ENCODE measurements around the gene DHTKD1.
"Not testable (repeated sequence)": the region's sequence is repeated elsewhere in the genome, so short reads cannot be mapped to it uniquely, and the experiment has no call there.

Gene DHTKD1

GRCh38 chr10:12081879-12082557, 13.3 kb downstream of the DHTKD1 start:
- intact Hi-C loops (cut with micrococcal nuclease): loop anchor here (5.0 kb wide), 1 partner anchor 40 kb away; the partner anchor contains the start of gene UPF2
- Mint-ChIP-seq H3K9me3 (no peaks in the 10 kb centered on the region), H3K4me1 (ENCODE audit: low read depth) (peaks cover 40% of the 10 kb centered on the region), H3K4me3 (no peak overlapping the region), H3K27ac (no peak overlapping the region), H3K36me3 (ENCODE audit: low read depth) (peaks cover 56% of the 10 kb centered on the region), H3K27me3 (no peaks in the 10 kb centered on the region)

DNA sequence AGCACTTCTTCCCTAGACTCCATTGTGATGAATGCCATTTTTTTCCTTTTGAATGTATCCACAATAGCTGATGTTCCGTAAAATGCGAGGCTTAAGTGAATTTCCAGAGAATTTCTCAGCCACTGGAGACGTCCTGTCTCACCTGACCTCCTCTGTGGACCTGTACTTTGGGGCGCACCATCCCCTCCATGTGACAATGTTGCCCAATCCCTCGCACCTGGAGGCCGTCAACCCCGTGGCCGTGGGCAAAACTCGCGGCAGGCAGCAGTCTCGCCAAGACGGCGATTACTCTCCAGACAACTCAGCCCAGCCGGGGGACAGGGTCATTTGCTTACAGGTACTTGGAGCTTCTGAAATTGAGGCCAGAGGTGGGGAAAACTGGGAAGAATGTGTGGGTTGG, 20.2 kb downstream of the DHTKD1 start:
- Mint-ChIP-seq H3K4me3 (no peak overlapping the region), H3K4me1 (ENCODE audit: low read depth) (peaks cover 33% of the 10 kb centered on the region), H3K36me3 (ENCODE audit: low read depth) (peaks cover 63% of the 10 kb centered on the region), H3K27ac (no peak overlapping the region), H3K9me3 (peaks cover 8% of the 10 kb centered on the region), H3K27me3 (no peaks in the 10 kb centered on the region)
- intact Hi-C loops (cut with micrococcal nuclease): no loop called here

- Mint-ChIP-seq H3K27me3 (no peaks in the 10 kb centered on the region), H3K27ac (peak overlapping the region; percentile 51), H3K4me3 (no peak overlapping the region), H3K36me3 (ENCODE audit: low read depth) (peaks cover 67% of the 10 kb centered on the region), H3K4me1 (ENCODE audit: low read depth) (peaks cover 28% of the 10 kb centered on the region), H3K9me3 (peaks cover 8% of the 10 kb centered on the region)
- intact Hi-C loops (cut with micrococcal nuclease): no loop called here
Observed at GRCh38 chr10:12091421-12091820, 22.7 kb downstream of the DHTKD1 start.

DNA sequence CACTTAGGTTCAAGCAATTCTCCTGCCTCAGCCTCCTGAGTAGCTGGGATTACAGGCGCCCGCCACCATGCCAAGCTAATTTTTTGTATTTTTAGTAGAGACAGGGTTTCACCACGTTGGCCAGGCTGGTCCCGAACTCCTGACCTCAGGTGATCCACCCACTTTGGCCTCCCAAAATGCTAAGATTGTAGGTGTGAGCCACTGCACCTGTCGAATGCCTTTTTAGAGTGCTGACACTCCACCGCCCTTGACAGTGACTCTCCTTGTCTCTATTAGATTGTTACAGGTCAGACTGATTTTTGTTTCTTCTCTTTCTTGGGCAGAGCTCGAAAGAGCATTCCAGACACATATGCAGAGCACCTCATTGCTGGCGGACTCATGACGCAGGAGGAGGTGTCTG, 28.6 kb downstream of the DHTKD1 start:
- intact Hi-C loops (cut with micrococcal nuclease); H3K4me3 Mint-ChIP-seq; H3K27me3 Mint-ChIP-seq; H3K9me3 Mint-ChIP-seq: not testable (repeated sequence)
- Mint-ChIP-seq H3K4me1 (ENCODE audit: low read depth) (peaks cover 28% of the 10 kb centered on the region), H3K36me3 (ENCODE audit: low read depth) (peaks cover 65% of the 10 kb centered on the region), H3K27ac (peak overlapping the region; percentile 41)

DNA sequence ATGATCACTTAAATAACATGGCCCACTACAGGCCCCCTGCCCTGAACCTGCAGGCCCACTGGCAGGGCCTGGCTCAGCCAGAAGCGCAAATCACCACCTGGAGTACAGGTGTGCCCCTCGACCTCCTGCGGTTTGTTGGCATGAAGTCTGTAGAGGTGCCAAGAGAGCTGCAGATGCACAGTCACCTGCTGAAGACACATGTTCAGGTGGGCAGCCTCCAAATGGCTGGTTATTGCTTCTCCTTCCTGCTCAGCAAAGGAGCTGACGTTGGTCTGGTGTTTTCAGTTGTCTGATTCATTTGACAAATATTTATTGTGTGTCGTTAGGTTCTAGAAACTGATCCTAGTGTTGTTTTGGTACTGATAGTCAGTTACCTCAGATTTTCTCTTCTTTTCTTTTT, 29.0 kb downstream of the DHTKD1 start:
- no peaks in the 10 kb centered on the region for H3K27me3 Mint-ChIP-seq
- no peak overlapping the region for H3K4me3 Mint-ChIP-seq
- peaks cover 62% of the 10 kb centered on the region for H3K36me3 Mint-ChIP-seq (ENCODE audit: low read depth)
- no peaks in the 10 kb centered on the region for H3K9me3 Mint-ChIP-seq
- intact Hi-C loops (cut with micrococcal nuclease): no loop called here
- peaks cover 28% of the 10 kb centered on the region for H3K4me1 Mint-ChIP-seq (ENCODE audit: low read depth)
- H3K27ac Mint-ChIP-seq: peak overlapping the region; percentile 41

DNA sequence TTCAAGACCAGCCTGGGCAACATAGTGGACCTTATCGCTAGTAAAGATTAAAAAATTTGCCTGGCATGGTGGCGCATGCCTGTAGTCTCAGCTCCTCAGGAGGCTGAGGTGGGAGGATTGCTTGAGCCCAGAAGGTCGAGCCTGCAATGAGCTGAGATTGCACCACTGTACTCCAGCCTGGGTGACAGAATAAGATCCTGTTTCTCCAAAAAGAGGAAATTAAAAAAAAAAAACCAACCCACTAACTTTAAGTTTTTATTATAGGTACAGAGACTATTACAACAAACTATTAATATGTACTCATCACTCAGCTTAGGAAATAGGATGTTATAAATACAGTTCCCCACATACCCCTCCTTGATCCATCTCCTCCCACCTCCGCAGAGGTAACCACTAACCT, 30.2 kb downstream of the DHTKD1 start:
- no peaks in the 10 kb centered on the region for H3K9me3 Mint-ChIP-seq
- intact Hi-C loops (cut with micrococcal nuclease): no loop called here
- H3K27me3 Mint-ChIP-seq: no peaks in the 10 kb centered on the region
- peaks cover 62% of the 10 kb centered on the region for H3K36me3 Mint-ChIP-seq (ENCODE audit: low read depth)
- H3K27ac Mint-ChIP-seq: peak overlapping the region; percentile 95
- no peak overlapping the region for H3K4me3 Mint-ChIP-seq
- peaks cover 39% of the 10 kb centered on the region for H3K4me1 Mint-ChIP-seq (ENCODE audit: low read depth)

DNA sequence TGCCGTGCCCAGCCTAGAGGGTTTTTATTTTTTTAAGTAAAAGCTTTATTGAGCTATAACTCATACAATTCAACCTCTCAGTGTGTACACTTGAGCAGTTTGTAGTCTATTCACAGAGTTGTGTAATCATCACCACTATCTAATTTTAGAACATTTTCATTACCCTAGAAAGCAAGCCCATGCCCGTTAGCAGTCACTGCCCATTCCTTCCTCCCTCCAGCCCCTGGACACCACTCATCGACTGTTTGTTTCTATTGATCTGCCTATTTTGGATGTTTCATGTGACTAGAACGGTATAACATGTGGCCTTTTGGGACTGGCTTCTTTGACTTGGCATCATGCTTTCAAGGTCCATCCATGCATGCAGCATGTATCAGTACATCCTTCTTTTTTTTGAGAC, 35.0 kb downstream of the DHTKD1 start:
- Mint-ChIP-seq H3K9me3 (no peaks in the 10 kb centered on the region), H3K27me3 (no peaks in the 10 kb centered on the region), H3K4me3 (peak overlapping the region; percentile 6), H3K4me1 (ENCODE audit: low read depth) (peaks cover 37% of the 10 kb centered on the region), H3K27ac (no peak overlapping the region), H3K36me3 (ENCODE audit: low read depth) (peaks cover 84% of the 10 kb centered on the region)
- intact Hi-C loops (cut with micrococcal nuclease): no loop called here

GRCh38 chr10:12107781-12108180, 39.0 kb downstream of the DHTKD1 start:
- Mint-ChIP-seq H3K4me1 (ENCODE audit: low read depth) (peaks cover 41% of the 10 kb centered on the region), H3K36me3 (ENCODE audit: low read depth) (peaks cover 81% of the 10 kb centered on the region), H3K27me3 (no peaks in the 10 kb centered on the region), H3K4me3 (no peak overlapping the region), H3K9me3 (no peaks in the 10 kb centered on the region), H3K27ac (no peak overlapping the region)
- intact Hi-C loops (cut with micrococcal nuclease): no loop called here

GRCh38 chr10:12109286-12109685, 40.5 kb downstream of the DHTKD1 start:
- intact Hi-C loops (cut with micrococcal nuclease): no loop called here
- H3K36me3 Mint-ChIP-seq (ENCODE audit: low read depth): peaks cover 71% of the 10 kb centered on the region
- no peaks in the 10 kb centered on the region for H3K9me3 Mint-ChIP-seq
- no peak overlapping the region for H3K27ac Mint-ChIP-seq
- no peak overlapping the region for H3K4me3 Mint-ChIP-seq
- H3K27me3 Mint-ChIP-seq: no peaks in the 10 kb centered on the region
- peaks cover 33% of the 10 kb centered on the region for H3K4me1 Mint-ChIP-seq (ENCODE audit: low read depth)

DNA sequence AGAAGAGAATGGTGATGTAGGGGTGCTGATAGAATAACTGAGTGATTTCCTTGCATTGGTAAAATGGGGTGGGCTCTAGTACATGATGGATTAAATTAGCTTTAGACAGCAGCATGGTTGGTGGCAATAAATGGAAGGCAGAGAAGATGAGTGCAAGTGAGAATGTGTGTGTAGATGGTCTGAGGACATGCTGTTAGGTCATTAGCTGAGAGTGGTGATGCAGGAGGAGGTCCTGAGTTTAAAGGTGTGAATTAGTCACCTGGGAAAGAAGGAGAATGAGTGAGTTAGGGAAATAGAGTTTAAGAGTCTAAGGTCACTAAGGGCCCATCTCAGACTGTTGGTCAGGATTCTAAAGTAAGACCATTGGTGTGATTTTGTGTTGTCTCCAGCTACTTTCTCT, 42.8 kb downstream of the DHTKD1 start:
- peaks cover 27% of the 10 kb centered on the region for H3K4me1 Mint-ChIP-seq (ENCODE audit: low read depth)
- no peaks in the 10 kb centered on the region for H3K27me3 Mint-ChIP-seq
- peaks cover 71% of the 10 kb centered on the region for H3K36me3 Mint-ChIP-seq (ENCODE audit: low read depth)
- intact Hi-C loops (cut with micrococcal nuclease): no loop called here
- no peaks in the 10 kb centered on the region for H3K9me3 Mint-ChIP-seq
- H3K4me3 Mint-ChIP-seq: no peak overlapping the region
- H3K27ac Mint-ChIP-seq: no peak overlapping the region

GRCh38 chr10:12113627-12114026, 44.9 kb downstream of the DHTKD1 start:
- H3K27ac Mint-ChIP-seq: no peak overlapping the region
- peaks cover 69% of the 10 kb centered on the region for H3K36me3 Mint-ChIP-seq (ENCODE audit: low read depth)
- H3K27me3 Mint-ChIP-seq: no peaks in the 10 kb centered on the region
- no peaks in the 10 kb centered on the region for H3K9me3 Mint-ChIP-seq
- H3K4me3 Mint-ChIP-seq: no peak overlapping the region
- peaks cover 27% of the 10 kb centered on the region for H3K4me1 Mint-ChIP-seq (ENCODE audit: low read depth)
- intact Hi-C loops (cut with micrococcal nuclease): no loop called here

- no peaks in the 10 kb centered on the region for H3K4me1 Mint-ChIP-seq (ENCODE audit: low read depth)
- H3K4me3 Mint-ChIP-seq: no peak overlapping the region
- no peak overlapping the region for H3K27ac Mint-ChIP-seq
- intact Hi-C loops (cut with micrococcal nuclease): no loop called here
- peaks cover 82% of the 10 kb centered on the region for H3K36me3 Mint-ChIP-seq (ENCODE audit: low read depth)
- H3K9me3 Mint-ChIP-seq: no peaks in the 10 kb centered on the region
- no peaks in the 10 kb centered on the region for H3K27me3 Mint-ChIP-seq
Observed at GRCh38 chr10:12121673-12122072, 52.9 kb downstream of the DHTKD1 start.

DNA sequence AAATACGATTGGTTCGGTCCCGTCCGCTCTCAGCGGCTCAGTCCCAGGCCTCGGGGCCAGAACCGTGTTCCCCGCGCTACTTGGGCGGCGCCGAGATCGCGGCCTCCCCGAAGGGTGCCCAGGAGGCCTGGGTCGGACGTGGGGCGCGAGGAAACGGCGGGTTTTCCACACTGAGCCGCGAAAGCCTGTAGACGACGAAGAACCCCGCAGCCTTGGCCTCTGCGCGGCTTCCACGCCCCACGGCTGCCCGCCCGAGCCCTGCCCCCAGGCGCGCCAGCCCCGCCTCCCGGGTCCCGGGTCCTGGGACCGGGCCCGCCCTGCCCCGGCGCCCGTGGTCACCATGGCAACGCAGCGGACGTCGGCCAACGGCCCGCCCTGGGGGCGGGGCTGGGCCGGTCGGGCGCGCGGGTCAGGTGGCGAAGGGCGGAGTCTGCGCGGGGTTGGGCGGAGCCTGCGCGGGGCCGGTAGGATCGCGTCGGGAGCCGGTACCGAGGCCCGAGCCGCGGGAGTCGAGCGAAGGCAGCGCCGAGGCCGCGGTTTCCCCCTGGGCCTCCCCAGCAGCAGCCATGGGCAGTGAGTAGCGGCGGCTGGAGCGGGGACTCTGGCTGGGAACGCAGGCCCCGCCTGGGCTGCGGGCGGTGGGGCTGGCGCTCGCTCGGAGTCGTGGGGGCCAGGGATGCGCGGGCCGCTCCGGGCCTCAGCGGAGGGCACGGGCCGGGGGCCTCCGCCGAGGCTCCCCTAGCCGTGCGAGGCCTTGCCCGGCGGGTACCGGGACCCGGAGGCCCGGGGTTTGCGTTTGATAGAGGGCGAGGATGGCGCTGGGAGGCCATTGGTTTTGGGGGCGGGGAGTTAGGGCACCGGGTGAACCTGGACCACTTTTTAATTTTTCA, 60.7 kb downstream of the DHTKD1 start, which contains the start of gene SEC61A2:
SEC61A2 (plus strand) TSS at position 456 of the 890 bp plus-strand sequence; CDS start at position 567, 111 bp downstream.
- Mint-ChIP-seq H3K9me3 (no peaks in the 10 kb centered on the region), H3K36me3 (ENCODE audit: low read depth) (peaks cover 21% of the 10 kb centered on the region), H3K4me3 (peak within 1 kb of the TSS; percentile 84), H3K4me1 (ENCODE audit: low read depth) (peaks cover 24% of the 10 kb centered on the region), H3K27me3 (peaks cover 4% of the 10 kb centered on the region), H3K27ac (peak within 1 kb of the TSS; percentile 92)
- intact Hi-C loops (cut with micrococcal nuclease): loop anchor here (1.0 to 5.0 kb wide), 3 partner anchors 61 to 86 kb away; partner anchors contain the start of genes CDC123, DHTKD1 and NUDT5

DNA sequence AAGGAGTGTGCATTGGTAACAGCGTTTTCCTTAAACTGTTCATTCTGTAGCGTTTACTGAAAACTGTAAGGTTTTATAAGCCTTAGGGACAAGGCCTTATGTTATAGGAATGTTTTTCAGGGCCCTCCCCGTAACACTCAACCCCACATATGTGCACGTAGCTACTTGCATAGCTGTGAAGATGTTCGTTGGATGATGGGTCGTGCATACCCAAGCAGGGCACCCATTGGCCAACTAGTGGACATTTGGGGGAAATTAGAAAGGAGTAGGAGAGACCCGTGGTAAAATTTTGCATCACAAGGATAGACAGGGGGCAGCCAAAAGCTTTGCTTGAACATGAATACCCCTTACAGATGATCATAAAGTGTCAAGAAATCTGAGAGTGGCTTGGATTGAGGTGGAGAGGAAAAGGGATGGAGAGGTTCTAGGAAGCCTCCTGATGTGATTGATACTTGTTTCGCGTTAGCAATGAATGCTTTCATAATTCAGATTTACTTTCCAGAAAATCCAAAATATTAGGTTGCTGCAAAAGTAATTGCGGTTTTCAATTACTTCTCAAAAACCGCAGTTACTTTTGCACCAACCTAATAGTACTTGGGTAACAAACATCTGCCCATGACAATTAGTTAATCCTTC, 61.6 kb downstream of the DHTKD1 start:
- Mint-ChIP-seq H3K36me3 (ENCODE audit: low read depth) (peaks cover 24% of the 10 kb centered on the region), H3K4me1 (ENCODE audit: low read depth) (peaks cover 24% of the 10 kb centered on the region), H3K27ac (peak overlapping the region; percentile 92), H3K9me3 (no peaks in the 10 kb centered on the region), H3K27me3 (peaks cover 4% of the 10 kb centered on the region), H3K4me3 (peak overlapping the region; percentile 80)
- intact Hi-C loops (cut with micrococcal nuclease): no loop called here
